GM18499 (cell line): ENCODE results near the gene GRID1.

Experiments
- ATAC-seq: cut with Tn5 transposase; IDR thresholded peaks from one replicate; pipeline ENCODE4 v1.9.1; 2021; ENCODE audit warnings: moderate number of reproducible peaks; ENCODE audit not compliant: insufficient read depth, unreplicated experiment

Gene GRID1

GRCh38 chr10:86283466-86284287, 82.9 kb downstream of the GRID1 start:
- ATAC-seq: no peak

- no peak for ATAC-seq
Measured at GRCh38 chr10:86282664-86283465, 83.7 kb downstream of the GRID1 start.

- ATAC-seq: no peak
Measured at GRCh38 chr10:86281396-86281795, 85.2 kb downstream of the GRID1 start.

GRCh38 chr10:86269332-86269731, 97.3 kb downstream of the GRID1 start:
- no peak for ATAC-seq

GRCh38 chr10:86267286-86268195, 99.1 kb downstream of the GRID1 start:
- no peak for ATAC-seq

- ATAC-seq: no peak
Measured at GRCh38 chr10:86266446-86267242, 100.0 kb downstream of the GRID1 start.

GRCh38 chr10:86265895-86266259, 100.7 kb downstream of the GRID1 start:
- ATAC-seq: no peak

GRCh38 chr10:86265236-86265894, 101.2 kb downstream of the GRID1 start:
- ATAC-seq: no peak

- no peak for ATAC-seq
Measured at GRCh38 chr10:86264481-86265231, 101.9 kb downstream of the GRID1 start.

GRCh38 chr10:86263907-86264306, 102.7 kb downstream of the GRID1 start:
- ATAC-seq: no peak

- ATAC-seq: no peak
Measured at GRCh38 chr10:86263209-86263608, 103.4 kb downstream of the GRID1 start.

GRCh38 chr10:86262688-86263181, 103.9 kb downstream of the GRID1 start:
- no peak for ATAC-seq

GRCh38 chr10:86261941-86262687, 104.5 kb downstream of the GRID1 start:
- no peak for ATAC-seq

- ATAC-seq: no peak
Measured at GRCh38 chr10:86261470-86261869, 105.1 kb downstream of the GRID1 start.

GRCh38 chr10:86260564-86260963, 106.0 kb downstream of the GRID1 start:
- ATAC-seq: no peak

GRCh38 chr10:86259901-86260562, 106.6 kb downstream of the GRID1 start:
- ATAC-seq: no peak

GRCh38 chr10:86258941-86259340, 107.7 kb downstream of the GRID1 start:
- ATAC-seq: no peak
